Activated CD4-positive, alpha-beta T cell treated with anti-CD3 and anti-CD28 coated beads, Interleukin-2, amount 10 ng/mL, durations not matched to agents 7 days and 5 days (primary cell): ENCODE measurements around the gene IL10RB. TPM values are rescaled to one million over a fixed set of nuclear protein-coding genes. Genes with fewer than 3 reads are reported as not detected.
"Not testable (repeated sequence)": the region's sequence is repeated elsewhere in the genome, so short reads cannot be mapped to it uniquely, and the experiment has no call there.

Source experiments
- CTCF ChIA-PET: fragments of 350-600 bp; sonication (Branson Sonifier 250); formaldehyde crosslinking; loops from one replicate; lab custom pipeline; 2021; ENCODE audit warnings: antibody characterized with exemption; lab: Charles Lee
- POLR2A ChIA-PET: fragments of 350-600 bp; sonication (Branson Sonifier 250); formaldehyde crosslinking; loops from one replicate; lab custom pipeline; 2021; ENCODE audit warnings: antibody characterized with exemption; lab: Charles Lee
- DNase-seq: peaks from one replicate; pipeline ENCODE4 v3.0.0-alpha.2; 2020
- H3K27ac Mint-ChIP-seq: one replicate; pipeline ENCODE4 v1.8.0; 2021; ENCODE audit warnings: mild to moderate bottlenecking, moderate library complexity, mixed read lengths
- H3K27me3 Mint-ChIP-seq: one replicate; pipeline ENCODE4 v1.8.0; 2021; ENCODE audit warnings: mixed read lengths
- H3K36me3 Mint-ChIP-seq: one replicate; pipeline ENCODE4 v1.8.0; 2021; ENCODE audit warnings: low read depth, mixed read lengths
- H3K4me1 Mint-ChIP-seq: one replicate; pipeline ENCODE4 v1.8.0; 2021; ENCODE audit warnings: mixed read lengths
- H3K4me3 Mint-ChIP-seq: one replicate; pipeline ENCODE4 v1.8.0; 2021; ENCODE audit warnings: mild to moderate bottlenecking, moderate library complexity, mixed read lengths
- H3K9me3 Mint-ChIP-seq: one replicate; pipeline ENCODE4 v1.8.0; 2021; ENCODE audit warnings: mixed read lengths
- total RNA-seq, 2 experiments: library from RNA; stranded (reverse); gene quantifications; one replicate each; pipeline ENCODE4 v1.2.3, GENCODE V29; 2021

Gene IL10RB
- total RNA-seq, 2 experiments from 2014 or later = 41.0 to 42.9 TPM

DNA sequence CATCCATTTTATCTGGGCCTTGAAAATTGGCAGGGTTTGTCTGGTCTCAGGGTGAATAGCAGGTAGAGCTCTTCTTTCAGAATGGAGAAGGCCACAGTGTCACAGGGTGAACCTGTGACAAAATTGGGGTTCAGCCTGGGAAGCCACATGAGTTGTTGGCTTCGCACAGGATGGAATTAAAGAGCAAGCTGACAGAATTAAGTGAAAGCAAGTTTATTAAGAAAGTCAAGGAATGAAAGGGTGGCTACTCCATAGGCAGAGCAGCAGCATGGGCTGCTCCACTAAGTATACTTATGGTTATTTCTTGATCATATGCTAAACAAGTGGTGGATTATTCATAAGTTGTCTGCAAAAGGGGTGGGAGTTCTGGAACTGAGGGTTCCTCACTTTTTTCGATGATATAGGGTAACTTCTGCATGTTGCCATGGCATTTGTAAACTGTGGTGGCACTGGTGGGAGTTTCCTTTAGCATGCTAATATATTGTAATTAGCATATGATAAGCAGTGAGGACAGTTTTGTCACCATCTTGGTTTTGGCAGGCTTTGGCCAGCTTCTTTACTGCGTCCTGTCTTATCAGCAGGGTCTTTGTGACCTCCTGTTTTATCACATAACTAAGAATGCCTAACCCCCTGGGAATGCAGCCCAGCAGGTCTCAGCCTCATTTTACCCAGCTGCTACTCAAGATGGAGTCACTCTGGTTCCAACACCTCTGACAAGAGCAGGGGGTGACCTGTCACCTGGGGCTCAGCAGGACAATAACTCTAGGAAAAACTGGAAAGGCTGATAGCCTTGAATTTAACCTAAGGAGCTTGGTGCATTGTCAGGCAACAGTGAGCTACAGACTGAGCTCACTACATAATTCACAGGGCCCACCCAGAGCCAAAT lies 31.3 kb upstream of the IL10RB start:
- ChIA-PET POLR2A (no interaction called here), CTCF (interaction anchor here (1.3 kb wide), 1 partner anchor 21 kb away, joined by 3 read pairs; no protein-coding TSS in a partner anchor)
- no peak overlapping the region for H3K4me3 Mint-ChIP-seq
- H3K36me3 Mint-ChIP-seq = peaks cover 64% of the 10 kb centered on the region
- no peaks in the 10 kb centered on the region for H3K27me3 Mint-ChIP-seq
- H3K27ac Mint-ChIP-seq = no peak overlapping the region
- peaks cover 68% of the 10 kb centered on the region for H3K4me1 Mint-ChIP-seq
- no peaks in the 10 kb centered on the region for H3K9me3 Mint-ChIP-seq
- no peak for DNase-seq

GRCh38 chr21:33236013-33236686 lies 30.0 kb upstream of the IL10RB start:
- no peaks in the 10 kb centered on the region for H3K9me3 Mint-ChIP-seq
- H3K27me3 Mint-ChIP-seq = no peaks in the 10 kb centered on the region
- CTCF ChIA-PET = interaction anchor here (0.6 to 1.3 kb wide), 2 partner anchors 20 to 83 kb away, joined by 3 read pairs; no protein-coding TSS in a partner anchor
- POLR2A ChIA-PET = no interaction called here
- DNase-seq = no peak
- H3K36me3 Mint-ChIP-seq = peaks cover 64% of the 10 kb centered on the region
- H3K4me3 Mint-ChIP-seq = no peak overlapping the region
- peaks cover 78% of the 10 kb centered on the region for H3K4me1 Mint-ChIP-seq
- H3K27ac Mint-ChIP-seq = no peak overlapping the region

DNA sequence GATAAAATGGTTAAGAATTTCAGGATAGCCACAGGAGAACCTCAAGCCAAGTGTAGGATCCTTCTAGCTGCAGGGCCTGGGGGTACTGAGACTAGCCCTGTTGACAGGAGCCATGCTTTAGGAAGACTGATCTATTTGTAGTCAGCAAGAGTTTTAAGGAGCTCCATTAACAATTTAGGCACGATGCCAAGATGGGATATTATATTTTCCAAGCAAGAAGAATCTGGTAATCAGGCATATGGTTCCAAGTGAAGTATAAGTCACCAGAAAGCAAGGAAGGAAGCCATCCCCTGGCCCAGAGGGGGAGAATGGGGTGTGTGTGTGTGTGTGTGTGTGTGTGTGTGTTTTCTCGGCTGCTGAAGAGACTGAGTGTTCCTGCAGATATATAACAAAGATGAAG lies 29.4 kb upstream of the IL10RB start:
- Mint-ChIP-seq H3K27me3 (no peaks in the 10 kb centered on the region), H3K4me3 (no peak overlapping the region), H3K36me3 (peaks cover 66% of the 10 kb centered on the region), H3K4me1 (peaks cover 81% of the 10 kb centered on the region), H3K27ac (peak overlapping the region; percentile 47), H3K9me3 (no peaks in the 10 kb centered on the region)
- CTCF ChIA-PET = interaction anchor here (0.6 to 1.2 kb wide), 2 partner anchors 17 to 82 kb away, joined by 3 read pairs; no protein-coding TSS in a partner anchor
- POLR2A ChIA-PET = interaction anchor here (0.7 kb wide), 1 partner anchor 315 kb away, joined by 4 read pairs; no protein-coding TSS in a partner anchor
- DNase-seq = no peak

DNA sequence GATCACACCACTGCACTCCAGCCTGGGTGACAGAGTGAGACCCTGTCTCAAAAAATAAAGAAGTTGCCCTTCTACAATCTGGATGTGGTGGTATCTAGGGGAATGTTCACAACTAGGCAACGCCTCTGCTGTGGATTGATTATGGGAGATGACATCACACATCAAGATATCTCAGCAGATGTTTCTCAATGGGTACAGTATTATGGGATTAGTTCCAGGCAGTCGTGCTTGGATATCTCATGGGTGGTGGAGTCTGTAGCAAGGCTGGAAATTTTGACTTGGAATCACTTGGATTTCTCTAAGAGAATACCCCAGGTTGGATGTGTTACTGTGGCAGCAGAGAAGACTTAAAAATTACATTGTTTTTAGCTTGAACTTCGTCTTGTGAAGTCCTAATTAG lies 28.7 kb upstream of the IL10RB start:
- POLR2A ChIA-PET = interaction anchor here (0.7 kb wide), 1 partner anchor 315 kb away, joined by 4 read pairs; no protein-coding TSS in a partner anchor
- no peaks in the 10 kb centered on the region for H3K27me3 Mint-ChIP-seq
- CTCF ChIA-PET = interaction anchor here (1.2 kb wide), 1 partner anchor 17 kb away, joined by 3 read pairs; no protein-coding TSS in a partner anchor
- H3K27ac Mint-ChIP-seq = peak overlapping the region; percentile 75
- peaks cover 81% of the 10 kb centered on the region for H3K4me1 Mint-ChIP-seq
- no peak for DNase-seq
- H3K4me3 Mint-ChIP-seq = no peak overlapping the region
- H3K9me3 Mint-ChIP-seq = no peaks in the 10 kb centered on the region
- H3K36me3 Mint-ChIP-seq = peaks cover 67% of the 10 kb centered on the region

GRCh38 chr21:33238146-33238545 lies 28.0 kb upstream of the IL10RB start:
- Mint-ChIP-seq H3K36me3 (peaks cover 62% of the 10 kb centered on the region), H3K27me3 (no peaks in the 10 kb centered on the region), H3K4me3 (peak overlapping the region; percentile 46), H3K9me3 (no peaks in the 10 kb centered on the region), H3K27ac (peak overlapping the region; percentile 75), H3K4me1 (peaks cover 76% of the 10 kb centered on the region)
- ChIA-PET CTCF (interaction anchor here (1.0 to 1.2 kb wide), 2 partner anchors 8 to 38 kb away, joined by 3 to 6 read pairs; partner anchors contain the start of gene IFNAR2), POLR2A (no interaction called here)
- DNase-seq = no peak

GRCh38 chr21:33238565-33239255 lies 27.5 kb upstream of the IL10RB start:
- no peaks in the 10 kb centered on the region for H3K9me3 Mint-ChIP-seq
- no peaks in the 10 kb centered on the region for H3K27me3 Mint-ChIP-seq
- DNase-seq = no peak
- H3K36me3 Mint-ChIP-seq = peaks cover 62% of the 10 kb centered on the region
- H3K27ac Mint-ChIP-seq = peak overlapping the region; percentile 75
- peak overlapping the region; percentile 46 for H3K4me3 Mint-ChIP-seq
- ChIA-PET POLR2A (interaction anchor here (0.6 to 0.7 kb wide), 2 partner anchors 39 to 232 kb away, joined by 3 to 5 read pairs; no protein-coding TSS in a partner anchor), CTCF (interaction anchor here (0.9 to 1.3 kb wide), 4 partner anchors 9 to 123 kb away, joined by 3 to 6 read pairs (median 4); partner anchors contain the start of genes IFNAR1 and IFNAR2)
- H3K4me1 Mint-ChIP-seq = peaks cover 76% of the 10 kb centered on the region

GRCh38 chr21:33239559-33240127 lies 26.5 kb upstream of the IL10RB start:
- Mint-ChIP-seq H3K27ac (peak overlapping the region; percentile 75), H3K4me3 (peak overlapping the region; percentile 32), H3K36me3 (peaks cover 64% of the 10 kb centered on the region), H3K4me1 (peaks cover 79% of the 10 kb centered on the region)
- not testable (repeated sequence) for DNase-seq, H3K9me3 Mint-ChIP-seq, H3K27me3 Mint-ChIP-seq
- POLR2A ChIA-PET = interaction anchor here (0.7 kb wide), 1 partner anchor 141 kb away, joined by 8 read pairs; no protein-coding TSS in a partner anchor
- CTCF ChIA-PET = interaction anchor here (0.9 to 1.3 kb wide), 3 partner anchors 85 to 328 kb away, joined by 3 to 5 read pairs (median 3); partner anchors contain the start of gene IFNAR1

DNA sequence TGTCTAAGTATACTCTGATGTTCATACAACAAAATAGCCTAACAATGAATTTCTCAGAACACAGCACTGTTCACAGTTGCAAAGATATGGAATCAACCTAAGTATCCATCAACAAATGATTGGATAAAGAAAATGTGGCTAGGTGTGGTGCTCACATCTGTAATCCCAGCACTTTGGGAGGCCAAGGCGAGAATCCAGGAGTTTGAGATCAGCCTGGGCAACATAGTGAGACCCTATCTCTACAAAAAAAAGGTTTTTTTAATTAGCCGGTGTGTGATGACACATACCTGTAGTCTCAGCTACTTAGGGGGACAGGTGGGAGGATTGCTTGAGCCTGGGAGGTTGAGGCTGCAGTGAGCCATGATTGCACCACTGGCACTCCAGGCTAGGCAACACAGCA lies 25.8 kb upstream of the IL10RB start:
- Mint-ChIP-seq H3K4me1 (peaks cover 80% of the 10 kb centered on the region), H3K36me3 (peaks cover 64% of the 10 kb centered on the region), H3K27ac (no peak overlapping the region), H3K27me3 (no peaks in the 10 kb centered on the region), H3K4me3 (no peak overlapping the region), H3K9me3 (peaks cover 3% of the 10 kb centered on the region)
- ChIA-PET POLR2A (no interaction called here), CTCF (interaction anchor here (1.2 to 1.3 kb wide), 2 partner anchors 10 to 28 kb away, joined by 3 read pairs; no protein-coding TSS in a partner anchor)
- DNase-seq = no peak

- Mint-ChIP-seq H3K27me3 (no peaks in the 10 kb centered on the region), H3K36me3 (peaks cover 71% of the 10 kb centered on the region), H3K9me3 (peaks cover 3% of the 10 kb centered on the region), H3K4me1 (peaks cover 85% of the 10 kb centered on the region), H3K27ac (no peak overlapping the region), H3K4me3 (no peak overlapping the region)
- ChIA-PET CTCF (interaction anchor here (1.2 kb wide), 1 partner anchor 27 kb away, joined by 3 read pairs; no protein-coding TSS in a partner anchor), POLR2A (no interaction called here)
- peak; percentile 37 for DNase-seq
Observed at GRCh38 chr21:33241846-33242245, 24.3 kb upstream of the IL10RB start.

GRCh38 chr21:33242846-33243245 lies 23.3 kb upstream of the IL10RB start:
- H3K27me3 Mint-ChIP-seq, H3K4me3 Mint-ChIP-seq, DNase-seq, POLR2A ChIA-PET, H3K9me3 Mint-ChIP-seq, CTCF ChIA-PET, H3K27ac Mint-ChIP-seq: not testable (repeated sequence)
- Mint-ChIP-seq H3K36me3 (peaks cover 73% of the 10 kb centered on the region), H3K4me1 (peaks cover 84% of the 10 kb centered on the region)

DNA sequence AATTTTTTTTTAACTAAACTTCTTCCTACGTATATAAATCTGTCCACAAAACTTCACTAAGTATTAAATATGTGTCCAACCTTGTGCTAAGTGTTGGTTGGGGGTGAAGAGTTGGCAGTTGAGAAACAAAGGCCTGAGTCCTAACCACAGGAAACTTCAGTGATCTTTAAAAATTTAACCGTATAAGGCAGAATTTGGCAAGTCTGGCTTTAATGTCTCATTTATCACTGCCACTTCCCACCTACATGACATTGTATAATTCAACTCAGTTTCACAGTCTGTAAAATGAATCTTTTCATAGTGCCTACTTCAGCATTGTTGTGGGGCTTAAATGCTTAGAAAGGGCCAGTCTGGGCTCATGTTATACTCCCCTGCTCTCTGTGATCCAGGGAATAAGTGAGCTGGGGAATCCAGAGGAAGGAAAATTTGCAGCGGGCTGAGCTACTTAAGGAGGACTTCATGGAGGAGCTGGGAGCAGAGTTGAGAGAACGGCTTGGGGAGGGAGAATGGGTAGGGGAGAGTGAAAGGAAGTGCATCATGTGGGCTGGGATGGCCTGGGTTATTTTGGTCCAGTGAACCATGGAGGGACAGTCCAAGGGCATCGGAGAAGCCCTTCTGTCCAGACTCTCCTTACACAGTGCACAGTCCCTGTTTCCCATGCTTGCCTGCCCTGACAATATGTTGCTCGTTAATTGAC lies 21.9 kb upstream of the IL10RB start:
- ChIA-PET POLR2A (no interaction called here), CTCF (interaction anchor here (1.2 kb wide), 1 partner anchor 13 kb away, joined by 3 read pairs; no protein-coding TSS in a partner anchor)
- Mint-ChIP-seq H3K4me3 (peak overlapping the region; percentile 8), H3K4me1 (peaks cover 83% of the 10 kb centered on the region), H3K27me3 (no peaks in the 10 kb centered on the region), H3K27ac (peak overlapping the region; percentile 87), H3K9me3 (peaks cover 3% of the 10 kb centered on the region), H3K36me3 (peaks cover 72% of the 10 kb centered on the region)
- no peak for DNase-seq
